HEK293T (cell line): ENCODE measurements around the gene CD36.

Experiments used
- CTCF ChIA-PET: fragments of 350-600 bp; formaldehyde crosslinking; extraction: SDS; loops from one replicate; lab custom pipeline; 2021; ENCODE audit warnings: antibody characterized with exemption, inconsistent platforms; lab: Yijun Ruan, JAX
- POLR2A ChIA-PET: fragments of 350-600 bp; formaldehyde crosslinking; extraction: SDS; loops from one replicate; lab custom pipeline; 2020; ENCODE audit warnings: antibody characterized with exemption, inconsistent platforms; lab: Yijun Ruan, JAX
- DNase-seq: peaks from one replicate; pipeline ENCODE4 v3.0.0; 2012; ENCODE audit warnings: mixed read lengths; ENCODE audit errors: extremely low spot score
- ARNT ChIP-seq: fragments of 450-650 bp; IDR thresholded peaks from 2 replicates; pipeline ENCODE4 v1.6.1; 2017; ENCODE audit warnings: mild to moderate bottlenecking
- BHLHE40 ChIP-seq: fragments of 450-650 bp; IDR thresholded peaks from 2 replicates; pipeline ENCODE4 v1.6.1; 2016; ENCODE audit warnings: mild to moderate bottlenecking, moderate library complexity, borderline replicate concordance
- CTBP1 ChIP-seq: fragments of 450-650 bp; IDR thresholded peaks from 2 replicates; pipeline ENCODE4 v1.6.1; 2016; ENCODE audit warnings: borderline replicate concordance
- ELF4 ChIP-seq: fragments of 450-650 bp; IDR thresholded peaks from 2 replicates; pipeline ENCODE4 v1.6.1; 2017; ENCODE audit warnings: antibody characterized with exemption
- FOXA1 ChIP-seq: fragments of 450-650 bp; IDR thresholded peaks from 2 replicates; pipeline ENCODE4 v1.6.1; 2016; ENCODE audit warnings: mild to moderate bottlenecking
- FOXK2 ChIP-seq: fragments of 450-650 bp; IDR thresholded peaks from 2 replicates; pipeline ENCODE4 v1.6.1; 2016; ENCODE audit warnings: mild to moderate bottlenecking
- FOXM1 ChIP-seq: fragments of 450-650 bp; IDR thresholded peaks from 2 replicates; pipeline ENCODE4 v1.6.1; 2017; ENCODE audit warnings: mild to moderate bottlenecking, borderline replicate concordance
- HDGF ChIP-seq: fragments of 450-650 bp; IDR thresholded peaks from 2 replicates; pipeline ENCODE4 v1.6.1; 2017; ENCODE audit warnings: antibody characterized with exemption, borderline replicate concordance
- L3MBTL2 ChIP-seq: fragments of 450-650 bp; conservative IDR thresholded peaks from 2 replicates; pipeline ENCODE4 v1.6.1; 2016; ENCODE audit warnings: mild to moderate bottlenecking
- LEF1 ChIP-seq: fragments of 450-650 bp; IDR thresholded peaks from 2 replicates; pipeline ENCODE4 v1.6.1; 2017; ENCODE audit warnings: mild to moderate bottlenecking, borderline replicate concordance
- NFRKB ChIP-seq: fragments of 450-650 bp; IDR thresholded peaks from 2 replicates; pipeline ENCODE4 v1.6.1; 2016; ENCODE audit warnings: mild to moderate bottlenecking, moderate library complexity
- PKNOX1 ChIP-seq: fragments of 450-650 bp; IDR thresholded peaks from 2 replicates; pipeline ENCODE4 v1.6.1; 2016
- SP1 ChIP-seq: fragments of 450-650 bp; IDR thresholded peaks from 2 replicates; pipeline ENCODE4 v1.6.1; 2017
- SUZ12 ChIP-seq: fragments of 450-650 bp; IDR thresholded peaks from 2 replicates; pipeline ENCODE4 v1.6.1; 2016; ENCODE audit warnings: mild to moderate bottlenecking
- TARDBP ChIP-seq: fragments of 450-650 bp; IDR thresholded peaks from 2 replicates; pipeline ENCODE4 v1.6.1; 2016
- ZNF384 ChIP-seq: fragments of 450-650 bp; IDR thresholded peaks from 2 replicates; pipeline ENCODE4 v1.6.1; 2016

Gene CD36

GRCh38 chr7:80654887-80655340, 16.5 kb downstream of the CD36 start:
- TF ChIP-seq LEF1 (no peak), FOXM1 (no peak), ARNT (no peak), SP1 (no peak), TARDBP (no peak), L3MBTL2 (no peak), ZNF384 (no peak), BHLHE40 (no peak), FOXK2 (no peak), SUZ12 (no peak), CTBP1 (no peak), FOXA1 (no peak), NFRKB (no peak), PKNOX1 (no peak)
- ChIA-PET POLR2A (no interaction called here), CTCF (interaction anchor here (0.6 kb wide), 1 partner anchor 828 kb away, joined by 3 read pairs; no protein-coding TSS in a partner anchor)
- no peak for DNase-seq

GRCh38 chr7:80656029-80656428, 17.6 kb downstream of the CD36 start:
- TF ChIP-seq ZNF384 (no peak), L3MBTL2 (no peak), BHLHE40 (no peak), SUZ12 (no peak), SP1 (no peak), FOXM1 (no peak), PKNOX1 (no peak), NFRKB (no peak), TARDBP (no peak), ELF4 (no peak), FOXA1 (no peak), HDGF (no peak)
- ChIA-PET POLR2A (no interaction called here), CTCF (no interaction called here)
- no peak for DNase-seq

- ChIA-PET POLR2A (no interaction called here), CTCF (interaction anchor here (0.9 to 1.1 kb wide), 2 partner anchors 227 to 231 kb away, joined by 3 to 4 read pairs; no protein-coding TSS in a partner anchor)
- TF ChIP-seq PKNOX1, result peak; percentile 57
- no peak for TF ChIP-seq FOXK2
- no peak for TF ChIP-seq FOXM1
- peak; percentile 12 for DNase-seq
These were observed 20.9 kb downstream of the CD36 start for GRCh38 chr7:80659120-80660055.

- POLR2A ChIA-PET, result no interaction called here
- DNase-seq, result no peak
- no peak for TF ChIP-seq L3MBTL2
- TF ChIP-seq FOXM1, result no peak
- TF ChIP-seq SUZ12, result no peak
- no peak for TF ChIP-seq TARDBP
- CTCF ChIA-PET, result no interaction called here
These were observed 22.5 kb downstream of the CD36 start for GRCh38 chr7:80660939-80661338.

- ChIA-PET POLR2A (no interaction called here), CTCF (no interaction called here)
- DNase-seq, result peak; percentile 6
- no peak for TF ChIP-seq CTBP1
These were observed 23.3 kb downstream of the CD36 start for GRCh38 chr7:80661729-80662128.

- TF ChIP-seq FOXA1, result no peak
- CTCF ChIA-PET, result no interaction called here
- POLR2A ChIA-PET, result no interaction called here
- DNase-seq, result no peak
These were observed 23.8 kb downstream of the CD36 start for GRCh38 chr7:80662252-80662651.

GRCh38 chr7:80665526-80665925, 27.1 kb downstream of the CD36 start:
- no peak for TF ChIP-seq PKNOX1
- TF ChIP-seq ARNT, result no peak
- no peak for TF ChIP-seq FOXK2
- TF ChIP-seq LEF1, result no peak
- no peak for TF ChIP-seq CTBP1
- no peak for TF ChIP-seq ELF4
- TF ChIP-seq SP1, result no peak
- no peak for TF ChIP-seq FOXM1
- no peak for TF ChIP-seq NFRKB
- POLR2A ChIA-PET, result no interaction called here
- CTCF ChIA-PET, result no interaction called here
- DNase-seq, result no peak
